Measurements from ENCODE around the gene COMP. TPM values are rescaled to one million over a fixed set of nuclear protein-coding genes. Genes with fewer than 3 reads are reported as not detected.

The COMP gene
- total RNA-seq, 1 experiment from 2014 or later = 0.04 TPM

DNA sequence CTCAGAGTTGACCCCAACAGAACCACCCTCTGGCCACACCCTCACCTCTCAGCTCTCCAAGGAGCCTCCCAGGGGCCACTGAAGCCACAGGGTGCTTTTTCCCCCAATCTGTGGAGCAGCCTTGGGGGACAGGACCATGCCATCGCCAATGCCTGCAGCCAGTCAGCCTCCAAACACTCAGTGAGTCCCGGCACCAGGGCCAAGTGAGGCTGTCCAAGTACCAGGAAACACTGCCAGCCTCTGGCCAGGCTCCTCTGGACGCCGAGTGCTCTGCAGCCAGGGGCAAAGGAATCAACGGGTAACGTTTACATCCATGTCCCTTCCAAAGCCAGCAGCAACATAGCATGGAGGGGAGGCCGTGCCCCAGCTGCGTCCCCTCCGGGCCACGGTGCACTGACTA lies 9.5 kb upstream of the COMP start:
- Histone ChIP-seq H3K9me3 (ENCODE audit: low read length) (no peaks in the 10 kb centered on the region), H3K27me3 (ENCODE audit: low read length) (no peaks in the 10 kb centered on the region), H3K4me3 (ENCODE audit: low read length) (no peak overlapping the region), H3K4me1 (ENCODE audit: insufficient read depth, low read length) (no peaks in the 10 kb centered on the region), H2AFZ (ENCODE audit: low read length) (no peak overlapping the region), H3K36me3 (ENCODE audit: low read depth, low read length) (no peaks in the 10 kb centered on the region), H3K9ac (ENCODE audit: low read length) (no peak overlapping the region), H3K79me2 (ENCODE audit: low read length) (no peaks in the 10 kb centered on the region), H4K20me1 (ENCODE audit: low read length) (no peaks in the 10 kb centered on the region), H3K4me2 (ENCODE audit: low read length) (no peak overlapping the region), H3K9me2 (replicated peaks; ENCODE audit: low read length) (no peaks in the 10 kb centered on the region), H3K27ac (ENCODE audit: low read length) (no peak overlapping the region), H3F3A (ENCODE audit: low read length, unreplicated experiment) (no peaks in the 10 kb centered on the region)
- no TSS peak for BruUV-seq (replicated peaks)
- TF ChIP-seq EZH2 (IDR thresholded peaks at IDR 0.05; ENCODE audit: low read length, unreplicated experiment) (no peak), EZH2phosphoT487 (IDR thresholded peaks at IDR 0.05; ENCODE audit: borderline replicate concordance, low read length) (no peak)
- ChIA-PET POLR2A (ENCODE audit: unreplicated experiment) (no interaction called here), CTCF (no interaction called here)
- intact Hi-C loops (cut with micrococcal nuclease) = no loop called here
- ATAC-seq = no peak
- no peak for DNase-seq

DNA sequence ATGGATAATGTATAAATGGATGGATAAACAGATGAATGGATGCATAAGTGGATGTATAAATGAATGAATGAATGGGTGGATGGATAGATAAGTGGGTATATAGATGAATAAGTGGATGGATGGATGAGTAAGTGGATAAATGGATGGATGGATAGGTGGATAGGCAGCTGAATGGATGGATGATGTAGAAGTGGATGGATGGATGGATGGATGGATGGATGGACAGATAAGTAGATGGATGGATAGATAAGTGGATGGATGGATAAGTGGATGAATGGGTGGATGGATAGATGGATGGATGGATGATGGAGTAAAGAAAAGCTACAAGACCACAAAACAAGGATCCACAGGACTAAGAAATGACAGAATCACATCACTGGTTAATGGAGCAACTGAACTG lies 9.0 kb upstream of the COMP start:
- Histone ChIP-seq H3K27ac (ENCODE audit: low read length) (no peak overlapping the region), H3K9me3 (ENCODE audit: low read length) (no peaks in the 10 kb centered on the region), H3K9ac (ENCODE audit: low read length) (no peak overlapping the region), H3K79me2 (ENCODE audit: low read length) (no peaks in the 10 kb centered on the region), H4K20me1 (ENCODE audit: low read length) (no peaks in the 10 kb centered on the region), H2AFZ (ENCODE audit: low read length) (no peak overlapping the region), H3K27me3 (ENCODE audit: low read length) (no peaks in the 10 kb centered on the region), H3F3A (ENCODE audit: low read length, unreplicated experiment) (no peaks in the 10 kb centered on the region), H3K9me2 (replicated peaks; ENCODE audit: low read length) (no peaks in the 10 kb centered on the region), H3K4me2 (ENCODE audit: low read length) (no peak overlapping the region), H3K4me1 (ENCODE audit: insufficient read depth, low read length) (no peaks in the 10 kb centered on the region), H3K36me3 (ENCODE audit: low read depth, low read length) (no peaks in the 10 kb centered on the region), H3K4me3 (ENCODE audit: low read length) (no peak overlapping the region)
- no TSS peak for BruUV-seq (replicated peaks)
- CTCF ChIA-PET = no interaction called here
- intact Hi-C loops (cut with micrococcal nuclease) = no loop called here
- no peak for ATAC-seq
- TF ChIP-seq, protein P1, sequence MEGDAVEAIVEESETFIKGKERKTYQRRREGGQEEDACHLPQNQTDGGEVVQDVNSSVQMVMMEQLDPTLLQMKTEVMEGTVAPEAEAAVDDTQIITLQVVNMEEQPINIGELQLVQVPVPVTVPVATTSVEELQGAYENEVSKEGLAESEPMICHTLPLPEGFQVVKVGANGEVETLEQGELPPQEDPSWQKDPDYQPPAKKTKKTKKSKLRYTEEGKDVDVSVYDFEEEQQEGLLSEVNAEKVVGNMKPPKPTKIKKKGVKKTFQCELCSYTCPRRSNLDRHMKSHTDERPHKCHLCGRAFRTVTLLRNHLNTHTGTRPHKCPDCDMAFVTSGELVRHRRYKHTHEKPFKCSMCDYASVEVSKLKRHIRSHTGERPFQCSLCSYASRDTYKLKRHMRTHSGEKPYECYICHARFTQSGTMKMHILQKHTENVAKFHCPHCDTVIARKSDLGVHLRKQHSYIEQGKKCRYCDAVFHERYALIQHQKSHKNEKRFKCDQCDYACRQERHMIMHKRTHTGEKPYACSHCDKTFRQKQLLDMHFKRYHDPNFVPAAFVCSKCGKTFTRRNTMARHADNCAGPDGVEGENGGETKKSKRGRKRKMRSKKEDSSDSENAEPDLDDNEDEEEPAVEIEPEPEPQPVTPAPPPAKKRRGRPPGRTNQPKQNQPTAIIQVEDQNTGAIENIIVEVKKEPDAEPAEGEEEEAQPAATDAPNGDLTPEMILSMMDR (conservative IDR thresholded peaks at IDR 0.05; ENCODE audit: low read depth, low read length) = no peak
- TF ChIP-seq EZH2 (IDR thresholded peaks at IDR 0.05; ENCODE audit: low read length, unreplicated experiment) = no peak
- no peak for TF ChIP-seq EZH2phosphoT487 (IDR thresholded peaks at IDR 0.05; ENCODE audit: borderline replicate concordance, low read length)
- DNase-seq = no peak
- POLR2A ChIA-PET (ENCODE audit: unreplicated experiment) = no interaction called here

DNA sequence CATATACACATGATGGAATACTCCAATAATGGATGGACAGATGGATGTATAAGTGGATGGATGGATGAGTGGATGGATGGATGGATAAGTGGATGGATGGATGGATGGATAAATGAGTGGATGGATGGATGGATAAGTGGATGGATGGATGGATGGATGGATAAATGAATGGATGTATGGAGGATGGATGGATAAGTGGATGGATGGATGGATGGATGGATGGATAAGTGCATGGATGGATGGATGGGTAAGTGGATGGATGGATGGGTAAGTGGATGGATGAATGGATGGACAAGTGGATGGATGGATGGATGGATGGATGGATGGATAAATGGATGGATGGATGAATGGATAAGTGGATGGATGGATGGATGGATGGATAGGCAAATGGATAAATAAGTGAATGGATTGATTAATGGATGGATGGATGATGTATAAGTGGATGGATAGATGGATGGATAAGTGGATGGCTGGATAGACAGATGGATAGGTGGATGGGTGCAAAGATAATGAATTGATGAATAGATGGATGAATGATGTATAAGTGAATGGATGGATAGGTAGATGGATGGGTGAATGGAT lies 8.4 kb upstream of the COMP start:
- CTCF ChIA-PET = no interaction called here
- no peak for ATAC-seq
- no TSS peak for BruUV-seq (replicated peaks)

More for the DNA sequence above, 8.4 kb upstream of the COMP start:
- TF ChIP-seq, protein P1 (conservative IDR thresholded peaks at IDR 0.05; ENCODE audit: low read depth, low read length) = no peak
- no peak for TF ChIP-seq EZH2 (IDR thresholded peaks at IDR 0.05; ENCODE audit: low read length, unreplicated experiment)
- no peak for TF ChIP-seq EZH2phosphoT487 (IDR thresholded peaks at IDR 0.05; ENCODE audit: borderline replicate concordance, low read length)
- Histone ChIP-seq H2AFZ (ENCODE audit: low read length) (no peak overlapping the region), H3K36me3 (ENCODE audit: low read depth, low read length) (no peaks in the 10 kb centered on the region), H3F3A (ENCODE audit: low read length, unreplicated experiment) (no peaks in the 10 kb centered on the region), H4K20me1 (ENCODE audit: low read length) (no peaks in the 10 kb centered on the region), H3K27ac (ENCODE audit: low read length) (no peak overlapping the region), H3K9ac (ENCODE audit: low read length) (no peak overlapping the region), H3K9me2 (replicated peaks; ENCODE audit: low read length) (no peaks in the 10 kb centered on the region), H3K4me3 (ENCODE audit: low read length) (no peak overlapping the region), H3K79me2 (ENCODE audit: low read length) (no peaks in the 10 kb centered on the region), H3K9me3 (ENCODE audit: low read length) (no peaks in the 10 kb centered on the region), H3K27me3 (ENCODE audit: low read length) (no peaks in the 10 kb centered on the region), H3K4me1 (ENCODE audit: insufficient read depth, low read length) (no peaks in the 10 kb centered on the region), H3K4me2 (ENCODE audit: low read length) (no peak overlapping the region)
- no peak for DNase-seq
- intact Hi-C loops (cut with micrococcal nuclease) = no loop called here
- POLR2A ChIA-PET (ENCODE audit: unreplicated experiment) = no interaction called here
